ENCODE data around the gene STX10. TPM values are rescaled to one million over a fixed set of nuclear protein-coding genes. Genes with fewer than 3 reads are reported as not detected.

Gene STX10
- total RNA-seq, 4 donors from 2014 or later = 58.6 to 145 (median 86.6) TPM

DNA sequence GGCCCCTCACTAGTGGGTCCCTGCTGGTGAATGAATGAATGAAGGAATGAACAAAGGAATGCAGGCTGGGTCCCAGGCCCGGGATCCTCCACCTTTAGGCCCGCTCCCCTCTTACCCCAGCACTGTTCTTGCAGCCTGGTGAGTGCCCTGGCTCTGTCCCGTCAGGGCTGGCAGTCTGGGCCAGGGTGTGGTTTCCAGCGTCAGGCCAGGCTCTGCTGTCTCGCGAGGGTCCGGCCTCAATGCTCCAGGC lies 47.8 kb downstream of the STX10 start:
- H3K9me3 ChIP-seq = no peaks in the 10 kb centered on the region
- H3K36me3 ChIP-seq = peaks cover 0 to 23% (median 0%) of the 10 kb centered on the region in 3 donors
- no peak for TF ChIP-seq EP300 (IDR thresholded peaks at IDR 0.05)
- TF ChIP-seq, protein P1, sequence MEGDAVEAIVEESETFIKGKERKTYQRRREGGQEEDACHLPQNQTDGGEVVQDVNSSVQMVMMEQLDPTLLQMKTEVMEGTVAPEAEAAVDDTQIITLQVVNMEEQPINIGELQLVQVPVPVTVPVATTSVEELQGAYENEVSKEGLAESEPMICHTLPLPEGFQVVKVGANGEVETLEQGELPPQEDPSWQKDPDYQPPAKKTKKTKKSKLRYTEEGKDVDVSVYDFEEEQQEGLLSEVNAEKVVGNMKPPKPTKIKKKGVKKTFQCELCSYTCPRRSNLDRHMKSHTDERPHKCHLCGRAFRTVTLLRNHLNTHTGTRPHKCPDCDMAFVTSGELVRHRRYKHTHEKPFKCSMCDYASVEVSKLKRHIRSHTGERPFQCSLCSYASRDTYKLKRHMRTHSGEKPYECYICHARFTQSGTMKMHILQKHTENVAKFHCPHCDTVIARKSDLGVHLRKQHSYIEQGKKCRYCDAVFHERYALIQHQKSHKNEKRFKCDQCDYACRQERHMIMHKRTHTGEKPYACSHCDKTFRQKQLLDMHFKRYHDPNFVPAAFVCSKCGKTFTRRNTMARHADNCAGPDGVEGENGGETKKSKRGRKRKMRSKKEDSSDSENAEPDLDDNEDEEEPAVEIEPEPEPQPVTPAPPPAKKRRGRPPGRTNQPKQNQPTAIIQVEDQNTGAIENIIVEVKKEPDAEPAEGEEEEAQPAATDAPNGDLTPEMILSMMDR (IDR thresholded peaks at IDR 0.05) = no peak
- TF ChIP-seq POLR2A (IDR thresholded peaks at IDR 0.05) = no peak
- H3K27ac ChIP-seq = peak overlapping the region; percentile 41 to 93 (median 84)
- 8 to 12% methylated on average over 6 to 7 of the region's 7 CpGs for WGBS, 2 donors
- no peak for DNase-seq (ENCODE audit: low spot score in 2 of 2)
- peaks cover 0 to 68% (median 35%) of the 10 kb centered on the region in 4 donors for H3K4me1 ChIP-seq
- H3K27me3 ChIP-seq = no peaks in the 10 kb centered on the region
- peak overlapping the region; percentile 27 to 61 (median 54) for H3K4me3 ChIP-seq

DNA sequence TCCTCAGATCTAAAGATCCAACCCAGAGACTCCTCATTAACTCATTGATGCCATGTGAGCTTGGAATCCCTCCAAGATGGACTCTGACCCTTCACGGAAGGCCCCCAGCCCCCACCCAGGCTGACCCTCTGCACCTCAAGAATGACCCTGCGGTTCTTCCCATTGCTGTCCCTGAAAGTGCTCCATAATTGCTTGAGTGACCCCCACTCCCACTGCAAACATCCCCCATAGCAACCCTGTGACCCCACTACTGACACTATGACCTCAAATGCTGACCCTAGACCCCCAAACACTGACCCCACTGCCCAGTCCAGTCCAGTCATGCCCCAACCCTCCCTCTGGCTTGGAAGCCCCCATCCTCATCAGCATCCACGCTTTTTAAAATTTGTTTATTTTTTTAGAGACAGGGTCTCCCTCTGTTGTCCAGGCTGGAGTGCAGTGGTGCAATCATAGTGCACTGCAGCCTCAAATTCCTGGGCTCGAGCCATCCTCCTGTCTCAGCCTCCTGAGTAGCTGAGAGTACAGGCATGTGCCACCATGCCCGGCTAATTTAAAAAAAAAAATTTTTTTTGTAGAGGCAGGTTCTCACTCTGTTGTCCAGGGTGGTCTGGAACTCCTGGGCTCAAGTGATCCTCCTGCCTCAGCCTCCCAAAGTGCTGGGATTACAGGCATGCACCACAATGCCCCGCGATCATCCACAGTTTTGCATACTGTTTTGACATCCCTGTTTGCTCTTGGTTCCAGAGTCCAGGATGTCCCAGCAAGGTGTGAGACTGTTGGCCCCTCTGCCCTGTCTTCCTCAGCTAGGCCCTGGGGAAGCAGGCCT lies 48.4 kb downstream of the STX10 start:
- no peaks in the 10 kb centered on the region for H3K9me3 ChIP-seq
- no peaks in the 10 kb centered on the region for H3K27me3 ChIP-seq
- H3K4me1 ChIP-seq = peaks cover 0 to 71% (median 36%) of the 10 kb centered on the region in 4 donors
- TF ChIP-seq POLR2A (IDR thresholded peaks at IDR 0.05) = no peak
- TF ChIP-seq EP300 (IDR thresholded peaks at IDR 0.05) = no peak
- TF ChIP-seq, protein P1 (IDR thresholded peaks at IDR 0.05) = no peak
- peak overlapping the region; percentile 27 to 61 (median 54) for H3K4me3 ChIP-seq
- peak overlapping the region; percentile 41 to 93 (median 84) for H3K27ac ChIP-seq
- WGBS, 2 donors = 64 to 65% methylated on average over 7 of the region's 7 CpGs
- DNase-seq (ENCODE audit: low spot score in 2 of 2) = no peak
- H3K36me3 ChIP-seq = peaks cover 0 to 18% (median 0%) of the 10 kb centered on the region in 3 donors

DNA sequence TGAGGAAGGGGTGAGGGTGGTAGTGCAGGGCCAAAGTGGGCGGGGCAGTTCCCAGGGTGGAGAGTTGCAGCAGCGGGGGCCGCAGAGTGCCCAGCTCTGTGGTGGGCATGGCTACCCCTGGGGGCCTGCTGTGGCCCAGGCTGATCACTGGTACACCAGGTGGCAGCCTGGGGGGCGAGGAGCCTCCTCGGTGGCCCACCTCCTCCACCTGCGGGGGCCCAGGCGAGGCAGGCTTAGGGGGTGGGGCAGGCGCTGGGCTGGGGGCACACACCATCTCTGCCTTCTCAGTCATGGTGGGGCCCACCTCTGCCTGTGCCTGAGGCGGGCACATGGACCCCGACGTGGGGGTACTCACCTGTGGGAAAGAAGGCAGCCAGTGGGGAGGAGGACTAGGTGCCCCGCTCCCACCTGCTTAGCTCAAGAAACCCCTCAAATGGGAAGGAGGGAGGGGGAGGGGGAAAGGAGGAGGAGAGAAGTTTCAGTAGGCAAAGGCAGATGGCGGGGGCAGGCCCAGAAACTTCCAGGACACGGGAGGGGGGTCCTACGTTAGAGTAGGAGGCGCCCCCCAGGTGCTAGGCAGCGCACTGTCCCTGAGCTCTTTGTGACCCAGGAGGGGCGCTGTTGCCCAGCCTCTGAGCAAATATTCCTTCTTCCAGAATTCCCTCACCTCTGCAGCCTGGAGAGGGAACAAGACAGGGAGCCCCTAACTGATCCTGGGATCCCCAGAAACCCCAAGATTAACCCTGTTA lies 49.2 kb downstream of the STX10 start:
- 51 to 66% methylated on average over 11 to 13 of the region's 18 CpGs for WGBS, 2 donors
- no peak for DNase-seq (ENCODE audit: low spot score in 2 of 2)
- TF ChIP-seq EP300 (IDR thresholded peaks at IDR 0.05) = no peak
- TF ChIP-seq, protein P1 (IDR thresholded peaks at IDR 0.05) = peak in 1 of 5 experiments; percentile 10
- TF ChIP-seq POLR2A (IDR thresholded peaks at IDR 0.05) = no peak
- H3K9me3 ChIP-seq = no peaks in the 10 kb centered on the region
- H3K4me3 ChIP-seq = peak overlapping the region in 3 of 4 donors; percentile 52 to 61 (median 57)
- H3K27me3 ChIP-seq = no peaks in the 10 kb centered on the region
- peaks cover 0 to 79% (median 43%) of the 10 kb centered on the region in 4 donors for H3K4me1 ChIP-seq
- peaks cover 0 to 15% (median 0%) of the 10 kb centered on the region in 3 donors for H3K36me3 ChIP-seq
- H3K27ac ChIP-seq = peak overlapping the region in 3 of 4 donors; percentile 84 to 93 (median 88)

DNA sequence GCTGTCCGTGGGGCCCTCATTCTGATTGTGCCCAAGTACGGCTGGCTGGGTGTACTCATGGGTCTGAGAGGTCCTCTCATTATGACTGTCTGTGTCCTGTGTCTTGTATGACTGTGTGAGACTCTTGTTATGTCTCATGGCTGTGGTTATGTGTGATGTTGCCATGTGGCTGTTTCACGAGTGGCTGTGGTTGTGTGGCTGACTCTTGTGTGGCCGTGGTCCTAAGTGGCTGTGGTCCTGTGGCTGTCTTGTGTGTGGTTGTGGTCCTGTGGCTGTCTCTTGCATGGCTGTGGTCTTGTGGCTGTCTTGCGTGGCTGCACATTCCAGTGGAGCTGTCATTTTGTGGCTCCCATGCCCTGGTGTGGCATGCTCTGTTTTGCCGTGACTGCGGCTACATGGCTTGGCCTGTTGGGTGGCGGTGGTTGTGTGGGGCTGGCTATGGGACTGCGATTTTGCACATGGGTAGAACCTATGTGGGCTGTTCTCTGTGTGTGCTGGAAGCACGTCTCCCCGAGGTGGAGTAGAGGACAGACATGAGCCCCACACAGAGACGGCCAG lies 50.1 kb downstream of the STX10 start:
- H3K9me3 ChIP-seq = no peaks in the 10 kb centered on the region
- 70 to 80% methylated on average over 11 to 12 of the region's 12 CpGs for WGBS, 2 donors
- peaks cover 0 to 10% (median 0%) of the 10 kb centered on the region in 3 donors for H3K36me3 ChIP-seq
- H3K27me3 ChIP-seq = no peaks in the 10 kb centered on the region
- no peak for DNase-seq (ENCODE audit: low spot score in 2 of 2)
- TF ChIP-seq POLR2A (IDR thresholded peaks at IDR 0.05) = no peak
- TF ChIP-seq, protein P1 (IDR thresholded peaks at IDR 0.05) = no peak
- TF ChIP-seq EP300 (IDR thresholded peaks at IDR 0.05) = no peak
- peaks cover 0 to 88% (median 51%) of the 10 kb centered on the region in 4 donors for H3K4me1 ChIP-seq
- peak overlapping the region in 3 of 4 donors; percentile 24 to 57 (median 43) for H3K4me3 ChIP-seq
- H3K27ac ChIP-seq = peak overlapping the region in 3 of 4 donors; percentile 84 to 93 (median 88)

Measured in tibial nerve (tissue), 4 donors.